Measurements from ENCODE around the gene TSKU.

DNA sequence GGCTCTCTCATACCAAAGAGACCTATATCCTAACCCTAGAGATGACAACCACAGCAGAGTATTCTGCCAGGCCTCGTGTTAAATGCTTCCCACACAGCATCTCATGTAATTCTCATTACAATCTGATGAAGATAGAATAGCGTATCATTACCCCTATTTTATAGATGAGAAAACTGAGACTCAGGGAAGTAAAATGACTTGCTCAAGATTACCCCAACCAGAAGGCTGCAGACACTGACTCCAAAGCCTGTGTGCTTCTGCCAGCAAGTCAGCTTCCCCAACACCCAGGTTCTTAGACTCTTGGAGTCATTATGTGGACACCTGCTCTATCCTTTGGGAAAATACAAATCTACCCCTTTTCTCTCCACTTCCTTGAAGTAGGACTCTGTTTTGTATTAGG, 23.6 kb upstream of the TSKU start:
- TF ChIP-seq EZH2 (IDR thresholded peaks at IDR 0.05; ENCODE audit: low read depth) = no peak
- TF ChIP-seq, protein P1, sequence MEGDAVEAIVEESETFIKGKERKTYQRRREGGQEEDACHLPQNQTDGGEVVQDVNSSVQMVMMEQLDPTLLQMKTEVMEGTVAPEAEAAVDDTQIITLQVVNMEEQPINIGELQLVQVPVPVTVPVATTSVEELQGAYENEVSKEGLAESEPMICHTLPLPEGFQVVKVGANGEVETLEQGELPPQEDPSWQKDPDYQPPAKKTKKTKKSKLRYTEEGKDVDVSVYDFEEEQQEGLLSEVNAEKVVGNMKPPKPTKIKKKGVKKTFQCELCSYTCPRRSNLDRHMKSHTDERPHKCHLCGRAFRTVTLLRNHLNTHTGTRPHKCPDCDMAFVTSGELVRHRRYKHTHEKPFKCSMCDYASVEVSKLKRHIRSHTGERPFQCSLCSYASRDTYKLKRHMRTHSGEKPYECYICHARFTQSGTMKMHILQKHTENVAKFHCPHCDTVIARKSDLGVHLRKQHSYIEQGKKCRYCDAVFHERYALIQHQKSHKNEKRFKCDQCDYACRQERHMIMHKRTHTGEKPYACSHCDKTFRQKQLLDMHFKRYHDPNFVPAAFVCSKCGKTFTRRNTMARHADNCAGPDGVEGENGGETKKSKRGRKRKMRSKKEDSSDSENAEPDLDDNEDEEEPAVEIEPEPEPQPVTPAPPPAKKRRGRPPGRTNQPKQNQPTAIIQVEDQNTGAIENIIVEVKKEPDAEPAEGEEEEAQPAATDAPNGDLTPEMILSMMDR (conservative IDR thresholded peaks at IDR 0.05) = no peak
